SK-N-SH (cell line): Measurements from ENCODE around the gene STEAP2. TPM values are rescaled to one million over a fixed set of nuclear protein-coding genes. Genes with fewer than 3 reads are reported as not detected.

Experiments used
- CTCF ChIA-PET: fragments of 300-600, 350-600 bp; formaldehyde crosslinking; extraction: SDS; loops from one replicate; lab custom pipeline; 2021; lab: Yijun Ruan, JAX
- POLR2A ChIA-PET: fragments of 350-600 bp; sonication (Branson Sonifier 250); formaldehyde crosslinking; extraction: SDS; loops from one replicate; lab custom pipeline; 2020; ENCODE audit warnings: antibody characterized with exemption, inconsistent platforms; lab: Yijun Ruan, JAX
- DNase-seq: peaks from one replicate; pipeline ENCODE4 v3.0.0; 2012
- H2AFZ ChIP-seq: fragments of 200-600 bp; sonication (generic); 2 replicates; pipeline ENCODE4 v1.8.1; 2016; ENCODE audit warnings: antibody characterized with exemption, mild to moderate bottlenecking, low read depth
- H3F3A ChIP-seq: fragments of 200-600 bp; sonication (generic); replicated peaks from 2 replicates; pipeline ENCODE3; 2016; ENCODE audit warnings: antibody characterized with exemption, mild to moderate bottlenecking; ENCODE audit not compliant: insufficient read depth
- H3K27ac ChIP-seq, 2 experiments: fragments of 200-500 bp in 1 of 2; fragments of 200-600 bp in 1 of 2; sonication (Bioruptor generic) in 1 of 2; sonication (generic), shearing (Covaris generic) in 1 of 2; 2 replicates each; pipeline versions ENCODE4 v1.5.1 to v1.6.1; 2014 to 2016; ENCODE audit warnings: low read depth in 2 of 2, inconsistent platforms in 1 of 2, low read length in 1 of 2, mild to moderate bottlenecking in 1 of 2, mixed read lengths in 1 of 2
- H3K27me3 ChIP-seq: fragments of 200-600 bp; sonication (generic), shearing (Covaris generic); 2 replicates; pipeline ENCODE4 v1.6.1; 2016; ENCODE audit warnings: mixed run types; ENCODE audit not compliant: insufficient read depth
- H3K36me3 ChIP-seq, 2 experiments: fragments of 200-500 bp in 1 of 2; fragments of 200-600 bp in 1 of 2; sonication (Bioruptor generic) in 1 of 2; sonication (generic) in 1 of 2; replicated peaks in 1 of 2; 2 replicates each; pipeline versions ENCODE3 to v1.5.1; 2014 to 2016; ENCODE audit warnings: low read length in 1 of 2, mild to moderate bottlenecking in 1 of 2; ENCODE audit not compliant: insufficient read depth in 2 of 2, control insufficient read depth in 1 of 2
- H3K4me1 ChIP-seq, 2 experiments: fragments of 200-500 bp in 1 of 2; fragments of 200-600 bp in 1 of 2; sonication (Bioruptor generic) in 1 of 2; sonication (generic), shearing (Covaris generic) in 1 of 2; 2 replicates each; pipeline versions ENCODE4 v1.5.1 to v1.6.1; 2014 to 2016; ENCODE audit warnings: low read depth in 1 of 2, low read length in 1 of 2, mixed run types in 1 of 2; ENCODE audit not compliant: insufficient read depth in 2 of 2, control insufficient read depth in 1 of 2
- H3K4me2 ChIP-seq: fragments of 200-600 bp; sonication (generic), shearing (Covaris generic); 2 replicates; pipeline ENCODE4 v1.6.1; 2017; ENCODE audit warnings: mixed run types
- H3K4me3 ChIP-seq, 2 experiments: fragments of 200-500 bp in 1 of 2; fragments of 200-600 bp in 1 of 2; sonication (Bioruptor generic) in 1 of 2; sonication (generic), shearing (Covaris generic) in 1 of 2; 2 replicates each; pipeline versions ENCODE4 v1.5.1 to v1.8.1; 2014 to 2016; ENCODE audit warnings: low read depth in 2 of 2, inconsistent platforms in 1 of 2, low read length in 1 of 2, mild to moderate bottlenecking in 1 of 2, mixed read lengths in 1 of 2, moderate library complexity in 1 of 2
- H3K79me2 ChIP-seq: fragments of 200-600 bp; sonication (generic); 2 replicates; pipeline ENCODE4 v1.8.1; 2017; ENCODE audit warnings: mild to moderate bottlenecking; ENCODE audit not compliant: insufficient read depth
- H3K9ac ChIP-seq: fragments of 200-600 bp; sonication (generic); 2 replicates; pipeline ENCODE4 v1.6.1; 2017; ENCODE audit warnings: mixed run types
- H3K9me2 ChIP-seq: fragments of 200-600 bp; sonication (generic); 2 replicates; pipeline ENCODE4 v1.6.1; 2017; ENCODE audit warnings: mixed run types
- H3K9me3 ChIP-seq: fragments of 200-600 bp; sonication (generic); 2 replicates; pipeline ENCODE4 v1.6.1; 2017; ENCODE audit warnings: mixed run types, mild to moderate bottlenecking, moderate library complexity
- H4K20me1 ChIP-seq: fragments of 200-600 bp; sonication (generic); 2 replicates; pipeline ENCODE4 v1.6.1; 2017; ENCODE audit warnings: mild to moderate bottlenecking, mixed run types; ENCODE audit not compliant: insufficient read depth
- ELF1 ChIP-seq: IDR thresholded peaks from 2 replicates; pipeline ENCODE4 v1.4.0; 2012
- EZH2phosphoT487 ChIP-seq: fragments of 200-600 bp; sonication (generic); IDR thresholded peaks from 2 replicates; pipeline ENCODE4 v1.6.1; 2017; ENCODE audit warnings: low read depth, mixed run types, mild to moderate bottlenecking, antibody characterized with exemption, moderate library complexity, borderline replicate concordance
- FOSL2 ChIP-seq: IDR thresholded peaks from 2 replicates; pipeline ENCODE4 v1.4.0; 2012; ENCODE audit warnings: low read depth, mild to moderate bottlenecking, moderate library complexity, borderline replicate concordance
- GATA2 ChIP-seq: sonication (generic); formaldehyde crosslinking; IDR thresholded peaks from 2 replicates; pipeline ENCODE4 v1.5.0; 2020; ENCODE audit warnings: mild to moderate bottlenecking, missing genetic modification reagents
- JUND ChIP-seq: IDR thresholded peaks from 2 replicates; pipeline ENCODE4 v1.4.0; 2012
- MAX ChIP-seq: IDR thresholded peaks from 2 replicates; pipeline ENCODE4 v1.4.0; 2012; ENCODE audit warnings: low read depth
- MEF2A ChIP-seq: IDR thresholded peaks from 2 replicates; pipeline ENCODE4 v1.4.0; 2012; ENCODE audit warnings: low read depth, borderline replicate concordance
- MXI1 ChIP-seq: IDR thresholded peaks from 2 replicates; pipeline ENCODE4 v1.6.1; 2012; ENCODE audit warnings: mild to moderate bottlenecking, low read depth, low read length, improper control_type of control experiment
- NFIC ChIP-seq: IDR thresholded peaks from 2 replicates; pipeline ENCODE4 v1.4.0; 2012; ENCODE audit warnings: borderline replicate concordance
- NRF1 ChIP-seq: IDR thresholded peaks from 2 replicates; pipeline ENCODE4 v1.6.1; 2012; ENCODE audit warnings: low read depth, mild to moderate bottlenecking, low read length
- PBX3 ChIP-seq: IDR thresholded peaks from 2 replicates; pipeline ENCODE4; 2012
- RAD21 ChIP-seq: IDR thresholded peaks from 2 replicates; pipeline ENCODE4 v1.6.1; 2012; ENCODE audit warnings: mild to moderate bottlenecking, low read length
- REST ChIP-seq: IDR thresholded peaks from 2 replicates; pipeline ENCODE4 v1.6.1; 2012; ENCODE audit warnings: mild to moderate bottlenecking, low read depth, low read length, moderate library complexity
- RFX5 ChIP-seq: IDR thresholded peaks from 2 replicates; pipeline ENCODE4 v1.6.1; 2012; ENCODE audit warnings: mild to moderate bottlenecking, improper control_type of control experiment, low read length
- RXRA ChIP-seq: IDR thresholded peaks from 2 replicates; pipeline ENCODE4 v1.4.0; 2012; ENCODE audit warnings: low read depth, mild to moderate bottlenecking, borderline replicate concordance
- SIN3A ChIP-seq: IDR thresholded peaks from 2 replicates; pipeline ENCODE4 v1.6.1; 2012; ENCODE audit warnings: low read depth, mild to moderate bottlenecking, low read length, moderate library complexity, borderline replicate concordance
- TEAD4 ChIP-seq: IDR thresholded peaks from 2 replicates; pipeline ENCODE4 v1.4.0; 2012; ENCODE audit warnings: mild to moderate bottlenecking, borderline replicate concordance; ENCODE audit not compliant: insufficient read depth
- USF1 ChIP-seq: IDR thresholded peaks from 2 replicates; pipeline ENCODE4 v1.4.0; 2012; ENCODE audit warnings: low read depth, borderline replicate concordance
- ZBTB33 ChIP-seq: IDR thresholded peaks from 2 replicates; pipeline ENCODE4 v1.4.0; 2012; ENCODE audit warnings: low read depth, borderline replicate concordance
- WGBS: methylation state at CpG from one replicate; pipeline ENCODE4 v1.1.6; 2017; ENCODE audit warnings: low lambda C conversion rate; 5-methylcytosine and 5-hydroxymethylcytosine counted together
- polyA plus RNA-seq, 3 experiments: library from polyadenylated mRNA; depleted of rRNA; stranded (reverse); fragments of >200 nt; gene quantifications; 2 replicates each; pipeline ENCODE4 v1.2.3, GENCODE V29; 2012

Gene STEAP2
- polyA plus RNA-seq, 1 of the 3 experiments (the other 2 are of a cell fraction), result 6.6 TPM

- DNase-seq, result no peak
- H3K27ac ChIP-seq, result no peak overlapping the region
- ChIA-PET CTCF (interaction anchor here (0.9 to 3.5 kb wide), 5 partner anchors 12 to 152 kb away, joined by 3 to 15 read pairs (median 4); no protein-coding TSS in a partner anchor), POLR2A (no interaction called here)
- H3K9me2 ChIP-seq, result no peaks in the 10 kb centered on the region
- H3K9me3 ChIP-seq, result no peaks in the 10 kb centered on the region; the same call in 1 of the 2 replicates
- no peak overlapping the region for H3K9ac ChIP-seq
- no peak overlapping the region for H3K4me2 ChIP-seq
- H3F3A ChIP-seq, result peaks cover 12% of the 10 kb centered on the region
- 72% methylated on average over 5 of the region's 5 CpGs for WGBS
- TF ChIP-seq PBX3 (no peak), NRF1 (no peak), ELF1 (no peak), RFX5 (no peak), TEAD4 (no peak), MXI1 (no peak), EZH2phosphoT487 (no peak), SIN3A (no peak), REST (no peak), ZBTB33 (no peak), NFIC (no peak), RXRA (no peak), MEF2A (no peak), FOSL2 (no peak), USF1 (no peak), GATA2 (no peak), JUND (no peak), RAD21 (no peak), MAX (no peak)
- peaks cover 8 to 9% of the 10 kb centered on the region in 2 experiments; a peak in 2 of 4 replicates for H3K4me1 ChIP-seq
- H2AFZ ChIP-seq, result no peak overlapping the region
- H3K79me2 ChIP-seq, result no peaks in the 10 kb centered on the region
- H3K4me3 ChIP-seq, result no peak overlapping the region
- no peaks in the 10 kb centered on the region for H3K27me3 ChIP-seq
- no peaks in the 10 kb centered on the region for H4K20me1 ChIP-seq
- peaks cover 10 to 11% of the 10 kb centered on the region in 2 experiments for H3K36me3 ChIP-seq
Measured at GRCh38 chr7:90276033-90276728, 64.6 kb downstream of the STEAP2 start.
